Activated T-cell treated with anti-CD3 and anti-CD28 coated beads for 24 hours (primary cell): ENCODE data around the gene TRMT1.
"Not testable (repeated sequence)": the region's sequence is repeated elsewhere in the genome, so short reads cannot be mapped to it uniquely, and the experiment has no call there.

Experiments
- DNase-seq: peaks from one replicate; pipeline ENCODE4 v3.0.0-alpha.2; 2020; ENCODE audit warnings: low read depth

Gene TRMT1

DNA sequence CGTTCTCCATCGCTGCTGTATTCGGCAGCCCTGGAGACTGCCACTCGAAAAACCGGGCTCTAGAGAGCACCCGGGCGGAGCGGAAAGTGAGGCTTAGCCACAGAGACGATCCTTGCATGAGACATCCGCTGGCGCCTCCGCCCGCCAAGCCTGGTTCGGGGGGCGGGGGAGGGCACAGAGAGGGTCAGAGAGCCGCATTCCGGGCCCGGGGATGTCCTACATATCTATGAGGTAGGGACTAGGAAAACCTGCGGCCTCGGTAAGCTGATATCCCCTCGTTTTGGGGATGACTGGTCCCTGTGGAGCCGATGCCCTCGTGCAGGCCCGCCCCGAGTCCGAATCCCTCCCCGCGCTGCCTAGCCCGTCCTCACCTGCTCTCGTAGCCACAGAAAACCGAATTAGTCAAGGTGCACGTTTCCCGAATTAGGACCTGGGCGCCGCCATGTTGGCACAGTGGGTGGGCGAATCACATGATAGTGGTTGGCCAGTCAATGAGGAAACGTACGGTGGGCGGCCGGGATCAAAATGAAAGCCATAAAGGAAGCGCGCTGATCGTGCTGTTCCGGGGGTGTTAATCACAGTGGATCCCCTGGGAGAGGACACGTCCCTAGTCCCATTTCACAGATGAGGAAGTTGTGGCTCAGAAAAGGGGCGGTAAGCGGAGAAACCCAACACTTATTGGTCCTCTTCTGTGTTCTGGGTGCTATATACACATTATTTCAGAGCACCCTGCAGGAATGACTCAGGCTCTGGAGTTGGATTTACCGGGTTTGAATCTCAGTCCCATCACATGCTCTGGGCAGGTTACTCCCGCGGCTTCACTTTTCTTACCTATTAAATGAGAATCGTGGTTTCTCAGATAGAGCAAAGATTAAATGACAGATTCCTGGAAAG lies at the start of gene TRMT1:
Gene TRMT1, minus strand, starts transcription at position 459 of the 894 bp plus-strand sequence. Its CDS starts 341 bp downstream, at position 118.
- peak; percentile 90 for DNase-seq

DNA sequence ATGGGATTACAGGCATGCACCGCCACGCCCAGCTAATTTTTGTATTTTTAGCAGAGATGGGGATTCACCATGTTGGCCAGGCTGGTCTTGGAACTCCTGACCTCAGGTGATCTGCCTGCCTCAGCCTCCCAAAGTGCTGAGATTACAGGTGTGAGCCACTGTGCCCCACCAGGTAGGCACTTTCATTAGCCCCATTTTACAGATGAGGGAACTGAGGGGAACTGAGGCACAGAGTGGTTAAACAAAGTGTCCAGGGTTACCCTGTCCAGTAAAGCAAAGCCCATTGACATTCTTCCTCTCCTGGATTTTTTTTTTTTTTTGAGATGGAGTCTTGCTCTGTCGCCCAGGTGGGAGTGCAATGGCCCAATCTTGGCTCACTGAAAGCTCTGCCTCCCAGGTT lies 49.6 kb upstream of the TRMT1 start:
- DNase-seq: not testable (repeated sequence)

DNA sequence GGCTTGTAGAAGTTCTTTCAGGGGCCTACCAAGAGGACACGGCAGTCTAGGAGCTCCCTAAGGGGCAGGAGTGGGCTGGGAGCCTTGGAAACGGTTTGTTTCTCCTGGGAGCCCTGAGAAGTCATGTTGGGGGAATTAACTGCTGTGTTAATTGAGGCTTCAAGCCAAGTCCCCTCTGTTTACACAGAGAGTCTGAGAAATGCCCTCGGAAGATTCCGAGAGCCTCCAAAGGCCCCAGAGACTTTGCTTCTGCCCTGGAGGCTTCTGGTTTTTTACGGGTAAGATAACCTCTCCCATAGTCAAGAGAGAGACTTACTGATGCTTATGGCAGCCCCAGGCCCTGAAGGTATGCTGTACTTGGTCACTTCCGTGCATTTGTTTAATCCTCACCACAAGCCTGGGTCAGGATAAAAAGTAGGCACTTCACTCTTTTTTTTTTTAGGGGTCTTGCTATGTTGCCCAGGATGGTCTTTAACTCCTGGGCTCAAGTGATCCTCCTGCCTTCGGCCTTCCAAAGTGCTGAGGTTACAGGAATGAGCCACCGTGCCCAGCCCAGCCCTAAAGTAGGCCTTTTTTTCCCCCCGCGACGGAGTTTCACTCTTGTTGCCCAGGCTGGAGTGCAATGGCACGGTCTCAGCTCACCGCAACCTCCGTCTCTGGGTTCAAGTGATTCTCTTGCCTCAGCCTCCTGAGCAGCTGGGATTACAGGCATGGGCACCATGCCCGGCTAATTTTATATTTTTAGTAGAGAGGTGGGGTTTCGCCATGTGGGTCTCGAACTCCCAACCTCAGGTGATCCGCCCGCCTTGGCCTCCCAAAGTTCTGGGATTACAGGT lies 48.8 kb upstream of the TRMT1 start:
- DNase-seq: no peak

DNA sequence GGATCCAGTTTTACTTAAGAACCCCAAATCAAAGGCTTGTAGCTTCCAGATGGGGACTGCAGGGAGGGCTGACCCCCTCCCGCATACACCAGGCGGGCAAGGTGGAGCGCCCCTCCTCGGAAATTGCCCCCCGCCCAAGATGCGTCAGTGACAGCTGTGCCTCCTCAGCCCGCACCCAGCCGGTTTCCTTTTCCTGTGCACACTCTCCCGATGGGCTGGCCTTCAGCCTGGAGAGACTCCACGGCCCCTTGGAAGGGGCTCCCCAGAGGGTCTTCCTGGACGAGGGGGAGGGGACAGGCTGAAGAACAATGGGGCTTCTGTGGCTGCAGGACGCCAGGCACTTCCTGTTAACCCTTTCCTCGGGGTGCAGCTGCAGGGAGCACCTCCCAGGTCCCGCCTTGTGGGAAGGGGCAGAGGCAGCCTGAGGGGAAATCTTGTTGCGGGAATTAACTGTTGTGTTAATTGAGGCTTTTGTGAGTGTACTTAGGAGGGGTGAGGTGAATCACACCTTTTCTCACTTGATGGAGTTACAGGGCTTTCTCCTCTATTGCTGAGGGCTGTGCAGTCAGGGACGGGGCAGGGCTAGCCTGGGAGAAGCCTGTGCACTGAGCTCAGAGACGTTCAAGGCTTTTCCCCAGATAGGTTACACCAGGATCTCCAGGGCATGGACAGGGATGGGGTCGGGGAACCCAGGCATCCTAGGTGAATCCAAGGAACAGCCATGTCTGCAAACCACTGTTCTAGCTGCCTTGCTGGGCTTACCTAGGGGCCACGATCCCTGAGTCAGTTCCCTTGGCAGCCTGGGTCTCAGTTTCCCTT lies 48.0 kb upstream of the TRMT1 start:
- DNase-seq: no peak

DNA sequence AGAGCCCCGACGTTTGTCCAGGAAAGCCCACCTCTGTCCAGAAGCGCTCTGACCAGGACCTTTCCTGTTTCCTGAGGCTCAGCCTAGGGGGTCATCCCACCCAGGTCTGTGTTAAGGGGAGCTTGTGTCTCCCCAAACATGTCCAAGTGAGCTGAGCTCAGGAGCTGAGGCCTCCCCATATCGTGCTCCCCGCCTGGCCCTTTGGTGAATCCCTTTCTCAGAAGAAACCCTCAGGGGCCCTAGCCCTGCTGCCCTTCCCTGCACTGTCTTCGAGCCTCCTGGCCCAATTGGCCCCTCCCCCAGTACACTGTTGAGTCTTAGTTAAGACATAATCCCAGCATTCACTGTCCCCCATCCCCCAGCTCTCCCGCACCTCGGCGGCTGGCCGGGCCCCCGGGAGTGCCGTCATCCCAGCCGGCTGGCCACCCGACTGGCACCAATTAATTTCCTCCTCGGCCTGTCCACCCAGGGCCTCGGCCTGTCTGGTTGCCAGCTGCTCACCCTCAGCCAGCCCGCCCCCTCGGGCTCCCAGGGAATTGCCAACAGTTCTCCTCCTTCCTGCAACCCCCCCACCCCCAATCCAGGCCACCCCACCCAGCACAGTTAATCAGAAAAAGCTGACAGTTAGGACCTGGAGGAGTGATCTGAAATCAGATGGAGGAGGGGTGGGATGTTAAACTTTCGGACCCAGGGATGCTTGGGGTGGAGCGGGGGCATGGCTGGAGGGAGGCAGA lies 47.2 kb upstream of the TRMT1 start:
- DNase-seq: no peak

DNA sequence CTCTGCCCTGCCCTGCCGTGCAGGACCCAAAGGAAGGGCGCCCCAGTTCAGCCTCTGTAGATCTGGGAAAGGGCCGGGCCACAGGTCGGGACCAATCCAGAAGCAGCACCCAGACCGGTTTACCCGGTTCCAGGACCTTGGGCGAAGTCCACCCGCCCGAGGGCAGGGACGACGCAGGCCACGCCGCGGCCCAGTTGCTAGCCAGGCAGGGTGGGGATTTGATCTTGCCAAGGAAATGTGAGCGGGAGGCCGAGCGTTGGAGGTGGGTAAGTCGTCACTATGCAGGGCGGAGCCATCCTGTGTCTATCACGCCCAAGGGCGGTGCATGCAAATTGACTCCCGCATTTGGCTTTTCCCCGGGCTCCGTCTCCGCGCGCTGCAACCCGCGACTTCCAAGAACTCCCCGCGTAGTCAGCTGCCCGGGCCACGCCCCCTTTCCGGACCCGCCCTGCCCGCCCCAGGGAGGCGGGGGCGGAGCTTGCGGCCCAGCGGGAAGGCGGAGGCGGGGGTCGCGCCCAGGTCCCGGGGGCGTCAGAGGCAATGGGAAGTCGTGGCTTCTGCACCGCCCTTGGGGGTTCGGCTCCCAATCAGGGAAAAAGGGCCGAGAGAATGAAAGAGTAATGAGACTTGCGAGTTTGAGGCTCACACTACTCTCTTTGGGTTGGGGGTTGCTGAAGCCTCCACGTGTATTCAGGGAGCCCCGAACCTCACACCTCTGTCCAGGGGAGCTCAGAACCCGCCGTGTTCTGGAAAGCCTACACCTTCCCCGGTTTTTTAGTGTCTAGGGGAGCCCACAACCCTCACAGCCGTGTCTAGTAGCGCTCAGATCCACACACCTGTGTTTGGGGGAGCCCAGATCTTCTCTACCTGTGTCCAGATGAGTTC lies 46.4 kb upstream of the TRMT1 start:
- DNase-seq: peak; percentile 85

DNA sequence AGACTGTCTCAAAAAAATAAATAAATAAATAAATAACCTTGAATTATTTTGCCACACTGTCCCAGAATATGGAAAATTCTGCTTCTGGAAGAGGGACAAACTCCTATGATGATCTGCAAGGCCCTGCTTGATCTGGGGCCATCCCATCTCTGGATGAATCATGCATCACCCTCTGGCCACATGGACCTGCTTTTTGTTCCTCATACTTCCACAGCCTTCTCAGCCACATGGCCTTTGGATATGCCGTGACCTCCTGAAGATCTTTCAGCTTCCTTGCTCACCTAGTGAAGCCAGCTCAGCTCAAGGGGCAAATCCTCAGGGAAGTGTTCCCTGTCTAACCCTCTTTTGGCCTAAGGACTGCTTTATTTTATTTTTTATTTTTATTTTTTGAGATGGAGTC lies 44.0 kb upstream of the TRMT1 start:
- DNase-seq: no peak

DNA sequence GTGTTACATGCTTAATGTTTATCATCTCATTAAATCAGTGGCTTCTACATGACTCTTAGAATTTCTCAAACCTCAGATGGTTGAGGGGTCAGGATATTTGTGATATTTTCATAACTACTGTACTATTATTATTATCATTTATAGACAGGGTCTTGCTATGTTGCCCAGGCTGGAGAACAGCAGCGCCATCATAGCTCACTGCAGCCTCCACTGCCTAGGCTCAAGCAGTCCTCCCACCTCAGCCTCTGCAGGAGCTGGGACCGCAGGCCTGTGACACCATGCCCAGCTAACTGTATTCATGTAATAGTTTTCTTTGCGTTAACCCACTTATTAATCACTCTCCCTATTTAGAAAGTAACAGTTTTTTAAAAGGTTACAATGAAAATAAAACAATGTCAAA lies 43.2 kb upstream of the TRMT1 start:
- no peak for DNase-seq

DNA sequence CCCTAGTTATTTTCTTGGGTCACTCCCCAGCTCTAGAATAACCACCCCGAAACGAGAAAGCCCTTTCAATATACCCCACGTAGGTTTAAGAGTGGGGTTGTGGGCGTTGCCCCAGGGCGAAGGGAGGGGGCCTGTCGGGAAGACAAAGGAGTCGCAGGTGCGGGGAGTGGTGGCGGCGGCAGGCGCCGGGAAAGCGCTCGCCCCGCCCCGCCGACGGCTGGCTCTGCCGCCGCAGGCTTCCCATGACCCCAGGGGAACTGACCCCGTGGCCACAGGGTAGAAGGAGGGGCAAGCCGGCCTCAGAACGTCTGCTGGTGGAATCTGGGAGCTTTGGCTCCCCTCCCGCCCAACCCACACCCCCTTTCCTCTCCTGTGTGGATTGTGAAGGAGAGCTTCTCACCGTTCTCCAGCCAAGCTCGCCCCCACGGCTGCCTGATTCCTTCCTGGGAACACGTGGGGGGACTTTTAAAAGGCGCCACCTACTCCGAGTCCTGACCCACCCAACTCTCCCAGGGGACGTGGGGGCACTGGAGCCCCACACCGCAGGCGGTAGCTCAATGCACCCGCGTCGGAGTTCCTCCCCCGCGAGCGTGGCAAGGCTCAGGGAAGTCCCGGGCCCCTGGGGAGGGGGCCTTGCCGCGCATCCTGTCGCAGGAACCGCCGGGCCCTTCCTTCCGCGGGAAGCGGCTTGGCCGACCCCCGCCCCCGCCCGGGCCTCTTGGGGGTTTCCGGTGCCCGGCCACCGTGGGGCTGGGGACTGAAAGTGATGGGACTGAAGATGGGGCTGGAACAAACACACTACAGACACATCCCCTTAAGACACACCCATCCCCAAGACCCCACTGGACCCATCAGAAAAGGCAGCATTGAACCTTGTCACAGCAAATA lies 39.2 kb upstream of the TRMT1 start:
- no peak for DNase-seq

DNA sequence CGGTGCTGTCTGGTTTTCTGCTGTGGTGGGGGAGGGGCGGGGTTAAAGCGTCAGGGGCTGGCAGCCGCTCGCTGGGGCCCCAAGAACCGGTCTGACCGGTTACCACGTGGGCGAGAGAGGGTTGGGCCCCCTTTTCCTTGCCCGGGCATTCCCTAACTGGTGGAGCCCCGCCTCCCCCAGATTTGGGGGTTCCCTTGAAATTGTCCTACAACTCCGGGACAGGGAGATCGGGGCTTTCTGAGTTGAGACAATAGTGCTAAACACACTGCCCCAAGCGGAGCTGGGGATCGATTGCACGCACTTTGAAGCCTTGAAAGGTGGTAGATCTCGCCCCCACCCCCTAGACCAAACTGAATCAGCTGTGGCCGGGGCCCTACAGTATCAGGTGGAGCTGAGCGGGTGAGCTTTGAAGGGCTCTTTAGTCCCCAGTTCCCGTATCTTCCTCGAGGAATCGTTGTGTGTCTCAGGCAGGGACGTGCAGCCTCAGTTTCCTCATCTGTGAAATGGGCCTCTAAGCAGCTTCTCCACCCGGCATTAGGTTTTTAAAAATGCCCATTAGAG lies 38.5 kb upstream of the TRMT1 start:
- peak; percentile 73 for DNase-seq

DNA sequence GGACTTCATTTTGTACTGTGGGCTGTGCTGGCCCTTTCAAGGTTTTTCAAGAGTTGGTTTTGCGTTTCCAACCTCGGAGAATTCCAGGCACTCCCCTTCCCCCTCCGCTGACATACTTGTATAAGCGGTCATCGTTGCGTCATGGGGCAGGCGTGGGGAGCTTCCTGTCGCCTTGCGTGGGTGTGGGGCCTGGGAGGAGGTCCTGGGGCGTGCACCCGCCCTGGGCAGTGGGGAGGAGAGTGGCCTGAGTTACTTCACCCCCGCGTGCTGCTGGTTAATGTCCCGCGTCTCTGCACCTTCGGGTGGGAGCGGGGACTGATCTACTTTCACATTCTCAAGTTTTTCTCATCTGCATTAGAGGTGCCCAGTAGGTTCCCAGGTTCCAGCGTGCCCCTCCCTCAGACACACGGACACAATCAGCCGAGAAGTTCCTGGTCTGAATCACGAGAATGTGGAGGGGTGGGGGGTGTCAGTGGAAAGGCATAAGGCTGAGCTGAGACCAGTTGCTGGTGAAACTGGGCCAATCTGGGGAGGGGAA lies 37.8 kb upstream of the TRMT1 start:
- DNase-seq: no peak

DNA sequence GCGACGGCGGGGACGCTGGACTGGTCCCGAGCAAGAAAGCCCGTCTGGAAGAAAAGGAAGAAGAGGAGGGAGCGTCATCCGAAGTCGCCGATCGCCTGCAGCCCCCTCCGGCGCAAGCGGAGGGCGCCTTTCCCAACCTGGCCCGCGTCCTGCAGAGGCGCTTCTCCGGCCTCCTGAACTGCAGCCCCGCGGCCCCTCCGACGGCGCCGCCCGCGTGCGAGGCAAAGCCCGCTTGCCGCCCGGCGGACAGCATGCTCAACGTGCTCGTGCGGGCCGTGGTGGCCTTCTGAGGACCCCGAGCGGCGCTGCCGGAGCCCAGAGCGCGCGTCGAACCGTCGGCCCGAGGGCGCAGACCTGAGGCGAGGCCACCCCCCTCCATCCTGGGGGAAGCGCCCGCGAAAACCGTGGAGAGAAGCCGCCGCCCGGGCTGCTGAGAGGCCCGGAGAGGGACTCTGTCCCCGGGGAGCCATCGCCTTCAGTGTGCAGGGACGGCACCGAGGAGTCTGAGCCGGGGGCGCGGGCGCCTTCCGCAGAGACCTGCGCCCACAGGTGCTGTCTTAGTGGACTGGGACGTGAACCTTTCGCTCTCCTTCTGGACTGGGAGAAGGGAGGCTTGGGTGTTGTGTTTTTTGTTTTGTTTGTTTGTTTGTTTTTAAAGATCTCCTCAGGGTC lies 37.2 kb upstream of the TRMT1 start:
- no peak for DNase-seq

DNA sequence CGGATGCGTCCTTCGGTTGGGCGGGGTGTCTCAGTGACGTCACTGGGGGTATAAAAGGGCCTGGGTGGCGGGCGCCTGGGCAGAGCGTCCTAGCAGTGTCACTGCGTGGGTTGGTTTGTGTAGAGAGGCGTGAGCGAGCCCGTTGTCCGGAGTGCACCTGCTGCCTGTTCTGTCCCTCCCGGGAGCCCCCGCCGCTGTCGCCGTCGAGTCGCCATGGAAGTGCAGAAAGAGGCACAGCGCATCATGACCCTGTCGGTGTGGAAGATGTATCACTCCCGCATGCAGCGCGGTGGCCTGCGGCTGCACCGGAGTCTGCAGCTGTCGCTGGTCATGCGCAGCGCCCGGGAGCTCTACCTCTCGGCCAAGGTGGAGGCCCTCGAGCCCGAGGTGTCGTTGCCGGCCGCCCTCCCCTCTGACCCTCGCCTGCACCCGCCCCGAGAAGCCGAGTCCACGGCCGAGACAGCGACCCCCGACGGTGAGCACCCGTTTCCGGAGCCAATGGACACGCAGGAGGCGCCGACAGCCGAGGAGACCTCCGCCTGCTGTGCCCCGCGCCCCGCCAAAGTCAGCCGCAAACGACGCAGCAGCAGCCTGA lies 36.5 kb upstream of the TRMT1 start:
- peak; percentile 97 for DNase-seq

DNA sequence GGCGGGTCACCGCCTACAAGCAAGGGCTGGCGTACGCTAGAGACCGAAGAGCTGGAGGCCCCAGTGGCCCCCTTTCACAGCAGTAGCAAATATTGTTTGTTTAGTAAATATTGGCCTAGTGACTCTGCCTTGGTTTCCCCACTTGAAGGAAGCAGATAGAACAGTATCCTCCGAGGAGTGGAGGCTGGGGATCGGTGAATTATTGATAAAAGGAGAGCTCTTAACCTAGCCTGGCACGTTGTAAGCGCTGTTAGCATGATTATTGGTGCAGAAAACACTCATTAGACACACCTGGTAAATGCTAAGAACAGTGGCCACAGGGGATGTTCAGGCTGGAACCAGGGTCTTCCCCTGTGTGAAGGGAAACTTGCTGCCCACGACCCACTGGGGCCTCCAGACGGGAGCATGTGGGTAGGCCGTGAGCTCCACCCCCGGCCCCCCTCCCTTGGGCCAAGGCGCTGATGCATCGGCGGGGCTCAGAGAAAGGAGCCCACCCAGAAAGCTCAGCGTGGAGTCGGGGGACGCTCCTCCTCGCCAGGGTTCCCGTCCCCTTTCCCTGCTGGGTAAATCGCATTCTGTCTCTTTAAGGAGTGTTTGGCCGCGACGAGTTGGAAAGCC lies 35.9 kb upstream of the TRMT1 start:
- DNase-seq: no peak

DNA sequence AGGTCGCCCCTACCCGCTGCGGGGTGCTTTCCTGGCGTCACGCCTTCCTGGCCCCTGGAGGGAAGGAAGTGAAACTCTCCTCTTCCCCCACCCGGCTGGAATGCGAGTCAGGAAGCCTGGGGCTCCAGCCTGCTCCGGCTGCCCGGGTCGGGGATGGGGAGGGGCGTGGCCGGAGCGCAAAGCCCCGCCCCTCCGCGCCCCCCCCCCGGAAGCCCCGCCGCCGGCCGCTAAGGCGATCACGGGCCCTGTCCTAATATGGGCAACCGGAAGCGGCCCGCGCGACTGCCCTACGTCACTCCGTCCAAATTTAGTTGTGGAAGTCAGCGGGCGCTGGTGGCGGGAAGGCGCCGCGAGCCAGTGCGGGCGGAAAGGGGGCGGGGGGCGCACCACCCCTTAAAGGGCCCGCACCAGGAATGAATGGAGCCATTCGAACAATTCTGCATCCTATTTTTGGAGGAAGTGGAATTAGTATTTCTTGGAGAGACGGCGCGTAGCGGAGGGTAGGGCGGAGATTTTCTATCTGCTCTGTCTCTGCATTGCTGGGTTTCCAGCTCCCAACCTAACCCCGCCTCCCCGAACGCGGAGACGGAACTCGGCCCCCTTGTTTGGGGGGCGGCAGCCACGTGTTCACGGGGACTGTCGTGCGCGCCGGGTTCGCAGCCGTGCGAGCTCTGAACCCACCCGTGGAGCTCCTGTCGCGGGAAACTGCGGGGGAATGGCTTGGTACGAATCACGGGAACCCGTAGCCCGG lies 35.2 kb upstream of the TRMT1 start:
- peak; percentile 94 for DNase-seq

DNA sequence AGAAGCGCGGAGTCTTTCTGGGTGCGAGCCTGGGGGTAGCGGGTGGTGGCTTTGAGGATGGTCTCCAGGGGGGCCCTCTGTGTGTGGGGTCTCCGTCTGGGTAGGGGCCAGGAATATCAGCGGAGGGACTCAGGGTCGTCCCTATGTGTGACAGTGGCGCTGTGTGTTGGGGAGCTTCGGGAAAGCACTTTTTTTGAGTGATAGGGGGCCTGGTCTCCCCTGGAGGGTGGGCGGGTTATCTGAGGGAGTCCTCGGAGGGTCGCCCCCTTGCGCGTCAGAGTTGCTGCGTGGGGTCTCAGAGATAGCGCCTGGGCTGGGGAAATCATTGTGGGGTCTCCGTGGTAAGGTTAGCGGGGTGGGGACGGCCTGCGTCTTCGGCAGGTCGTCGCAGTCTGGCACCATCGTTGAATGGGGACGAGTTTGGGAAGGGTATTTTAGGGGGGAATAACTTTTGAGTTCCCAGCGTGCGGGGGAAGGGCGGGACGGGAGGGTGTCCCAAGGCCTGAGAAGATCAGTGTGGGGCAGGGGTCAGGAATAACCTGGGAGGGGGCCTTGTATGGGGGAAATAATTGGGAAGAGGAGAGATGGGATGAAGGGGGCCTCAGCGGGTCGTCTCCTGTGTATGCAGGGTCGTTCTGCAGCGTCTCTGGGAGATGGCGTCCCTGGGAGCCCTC lies 34.5 kb upstream of the TRMT1 start:
- no peak for DNase-seq
